HepG2 (cell line): Measurements from ENCODE around the gene IARS2. TPM values are rescaled to one million over a fixed set of nuclear protein-coding genes. Genes with fewer than 3 reads are reported as not detected.
A peak's percentile ranks its signal among the peaks of the same experiment; 100 is the strongest.

Experiments used
- AKAP8 ChIP-seq: sonication (generic); formaldehyde crosslinking; IDR thresholded peaks from 2 replicates; pipeline ENCODE4 v1.5.1; 2020; ENCODE audit warnings: mild to moderate bottlenecking, missing genetic modification reagents
- CREM ChIP-seq, 2 experiments: sonication (generic) in 1 of 2; formaldehyde crosslinking in 1 of 2; IDR thresholded peaks; 2 replicates each; pipeline versions ENCODE4 v1.4.0 to v1.6.1; 2016 to 2020; ENCODE audit warnings: antibody characterized with exemption in 1 of 2, mild to moderate bottlenecking in 1 of 2, missing genetic modification reagents in 1 of 2
- EZH2 ChIP-seq: conservative IDR thresholded peaks from 2 replicates; pipeline ENCODE4 v1.6.1; 2012; ENCODE audit warnings: mild to moderate bottlenecking, low read depth, low read length, moderate library complexity
- KAT8 ChIP-seq: IDR thresholded peaks from 2 replicates; pipeline ENCODE4 v1.6.1; 2016; ENCODE audit warnings: missing genetic modification reagents, missing compliant biosample characterization
- MTF1 ChIP-seq: sonication (generic); formaldehyde crosslinking; IDR thresholded peaks from 2 replicates; pipeline ENCODE4 v1.5.0; 2020; ENCODE audit warnings: missing genetic modification reagents
- NAIF1 ChIP-seq: sonication (generic); formaldehyde crosslinking; IDR thresholded peaks from 2 replicates; pipeline ENCODE4 v1.5.0; 2020; ENCODE audit warnings: mild to moderate bottlenecking, missing genetic modification reagents, borderline replicate concordance
- TCF7L2 ChIP-seq: IDR thresholded peaks from 2 replicates; pipeline ENCODE4 v1.6.1; 2011; ENCODE audit warnings: mild to moderate bottlenecking, low read depth, low read length, moderate library complexity
- TP53 ChIP-seq: sonication (generic); formaldehyde crosslinking; conservative IDR thresholded peaks from 2 replicates; pipeline ENCODE4 v1.4.0; 2020; ENCODE audit warnings: missing genetic modification reagents
- ZNF337 ChIP-seq: sonication (generic); formaldehyde crosslinking; IDR thresholded peaks from 2 replicates; pipeline ENCODE4 v1.5.1; 2020; ENCODE audit warnings: missing genetic modification reagents, low read depth, mild to moderate bottlenecking, borderline replicate concordance
- ZNF563 ChIP-seq: sonication (generic); formaldehyde crosslinking; IDR thresholded peaks from 2 replicates; pipeline ENCODE4 v1.8.0; 2022; ENCODE audit warnings: mild to moderate bottlenecking, moderate library complexity, missing genetic modification reagents
- ZNF816 ChIP-seq: sonication (generic); formaldehyde crosslinking; IDR thresholded peaks from 2 replicates; pipeline ENCODE4 v1.8.0; 2022; ENCODE audit warnings: missing genetic modification reagents, mild to moderate bottlenecking, borderline replicate concordance
- ZSCAN22 ChIP-seq: sonication (generic); formaldehyde crosslinking; IDR thresholded peaks from 2 replicates; pipeline ENCODE4 v1.4.0; 2020; ENCODE audit warnings: mild to moderate bottlenecking, missing genetic modification reagents
- polyA plus RNA-seq, 8 experiments: library from polyadenylated mRNA; depleted of rRNA in 3 of 8; stranded (reverse) in 7 of 8; unstranded in 1 of 8; fragments of >200 nt; fragmentation: Illumina TruSeq in 4 of 8; extraction: Trizol in 4 of 8; gene quantifications; 2 replicates each; pipeline versions ENCODE4 v1.2.1 to v1.2.3, GENCODE V29; 2011 to 2016; ENCODE audit warnings: low read depth in 4 of 8, missing spikeins in 1 of 8, mixed read lengths in 1 of 8; ENCODE audit not compliant: insufficient read depth in 1 of 8
- total RNA-seq, 5 experiments: library from RNA; depleted of rRNA; stranded (reverse); fragments of >200 nt; fragmentation: Illumina TruSeq; extraction: Trizol; gene quantifications; 2 replicates each; pipeline ENCODE4 v1.2.3, GENCODE V29; 2016; ENCODE audit warnings: low read depth in 1 of 5
- TF ChIP-seq, protein P1 (sequence below): sonication (generic); formaldehyde crosslinking; IDR thresholded peaks from 2 replicates; pipeline ENCODE4 v1.4.0; 2020; ENCODE audit warnings: missing genetic modification reagents
- TF ChIP-seq, protein P2 (sequence below): sonication (generic); formaldehyde crosslinking; IDR thresholded peaks from 2 replicates; pipeline ENCODE4 v1.4.0; 2020; ENCODE audit warnings: low read depth, mild to moderate bottlenecking, missing genetic modification reagents
- TF ChIP-seq, protein P3 (sequence below): sonication (generic); formaldehyde crosslinking; conservative IDR thresholded peaks from 2 replicates; pipeline ENCODE4 v1.4.0; 2020; ENCODE audit warnings: missing genetic modification reagents
- TF ChIP-seq, protein P4 (sequence below): sonication (generic); formaldehyde crosslinking; IDR thresholded peaks from 2 replicates; pipeline ENCODE4 v1.4.0; 2020; ENCODE audit warnings: mild to moderate bottlenecking, missing genetic modification reagents

IARS2 gene
- total and polyA plus RNA-seq, 2 of the 13 experiments (the other 11 are each of a cell fraction or from before 2014, with no cell fraction given): 28.6 to 122 TPM

DNA sequence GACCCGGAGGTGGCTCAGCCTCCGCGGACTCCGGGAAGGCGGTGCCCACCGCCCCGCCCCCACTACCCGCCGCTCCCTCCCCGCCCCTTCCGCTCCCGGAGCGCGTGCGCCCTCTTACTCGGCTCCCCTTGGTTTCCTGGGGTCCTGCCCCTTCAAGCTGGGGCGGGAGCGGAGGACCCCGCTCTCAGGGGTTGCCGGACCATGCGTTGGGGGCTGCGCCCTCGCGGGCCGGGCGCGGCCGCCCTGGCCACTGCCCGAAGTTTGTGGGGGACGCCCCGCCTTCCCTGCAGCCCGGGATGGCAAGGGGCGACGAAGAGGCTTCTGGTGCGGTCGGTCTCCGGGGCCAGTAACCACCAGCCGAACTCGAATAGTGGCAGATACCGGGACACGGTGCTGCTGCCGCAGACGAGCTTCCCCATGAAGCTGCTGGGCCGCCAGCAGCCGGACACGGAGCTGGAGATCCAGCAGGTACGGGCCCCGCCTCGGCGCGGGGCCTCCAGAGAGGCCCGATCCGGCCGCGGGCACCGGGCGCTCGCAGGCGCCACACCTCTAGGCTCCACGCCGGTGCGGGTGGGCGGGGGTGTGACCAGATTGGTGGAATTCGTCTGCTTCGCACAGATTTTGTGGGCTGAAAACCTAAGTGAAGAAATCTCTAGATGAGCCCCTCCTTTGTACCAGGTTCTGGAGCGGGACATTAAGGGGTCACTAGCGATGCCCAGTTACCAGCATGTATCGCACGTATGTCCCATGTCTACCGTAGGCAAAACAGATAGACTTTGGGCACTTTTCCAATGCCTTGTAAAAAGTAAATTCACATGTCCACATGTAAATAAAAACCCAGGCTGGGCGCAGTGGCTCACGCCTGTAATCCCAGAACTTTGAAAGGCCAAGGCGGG lies at the start of gene IARS2 (continued):
- TF ChIP-seq ZNF816 (CRISPR knock-in tag) (peak; percentile 3; the same call in 1 of the 2 replicates), CREM (IDR thresholded peaks at IDR 0.05) (no peak), CREM (CRISPR knock-in tag; IDR thresholded peaks at IDR 0.05) (no peak), TP53 (no peak), KAT8 (peak; percentile 67), EZH2 (no peak), MTF1 (CRISPR knock-in tag) (no peak), NAIF1 (CRISPR knock-in tag) (peak; percentile 43; the same call in 1 of the 2 replicates), TCF7L2 (no peak), ZNF337 (CRISPR knock-in tag) (peak; percentile 42; the same call in 1 of the 2 replicates), ZNF563 (CRISPR knock-in tag) (no peak), ZSCAN22 (CRISPR knock-in tag) (no peak), AKAP8 (CRISPR knock-in tag) (no peak)
- TF ChIP-seq, protein P1, sequence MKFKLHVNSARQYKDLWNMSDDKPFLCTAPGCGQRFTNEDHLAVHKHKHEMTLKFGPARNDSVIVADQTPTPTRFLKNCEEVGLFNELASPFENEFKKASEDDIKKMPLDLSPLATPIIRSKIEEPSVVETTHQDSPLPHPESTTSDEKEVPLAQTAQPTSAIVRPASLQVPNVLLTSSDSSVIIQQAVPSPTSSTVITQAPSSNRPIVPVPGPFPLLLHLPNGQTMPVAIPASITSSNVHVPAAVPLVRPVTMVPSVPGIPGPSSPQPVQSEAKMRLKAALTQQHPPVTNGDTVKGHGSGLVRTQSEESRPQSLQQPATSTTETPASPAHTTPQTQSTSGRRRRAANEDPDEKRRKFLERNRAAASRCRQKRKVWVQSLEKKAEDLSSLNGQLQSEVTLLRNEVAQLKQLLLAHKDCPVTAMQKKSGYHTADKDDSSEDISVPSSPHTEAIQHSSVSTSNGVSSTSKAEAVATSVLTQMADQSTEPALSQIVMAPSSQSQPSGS: 0 out of 2 replicates have a peak, but pooled peaks have one; percentile 8
- TF ChIP-seq, protein P2, sequence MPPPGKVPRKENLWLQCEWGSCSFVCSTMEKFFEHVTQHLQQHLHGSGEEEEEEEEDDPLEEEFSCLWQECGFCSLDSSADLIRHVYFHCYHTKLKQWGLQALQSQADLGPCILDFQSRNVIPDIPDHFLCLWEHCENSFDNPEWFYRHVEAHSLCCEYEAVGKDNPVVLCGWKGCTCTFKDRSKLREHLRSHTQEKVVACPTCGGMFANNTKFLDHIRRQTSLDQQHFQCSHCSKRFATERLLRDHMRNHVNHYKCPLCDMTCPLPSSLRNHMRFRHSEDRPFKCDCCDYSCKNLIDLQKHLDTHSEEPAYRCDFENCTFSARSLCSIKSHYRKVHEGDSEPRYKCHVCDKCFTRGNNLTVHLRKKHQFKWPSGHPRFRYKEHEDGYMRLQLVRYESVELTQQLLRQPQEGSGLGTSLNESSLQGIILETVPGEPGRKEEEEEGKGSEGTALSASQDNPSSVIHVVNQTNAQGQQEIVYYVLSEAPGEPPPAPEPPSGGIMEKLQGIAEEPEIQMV: 0 out of 2 replicates have a peak, but pooled peaks have one; percentile 64
- TF ChIP-seq, protein P3, sequence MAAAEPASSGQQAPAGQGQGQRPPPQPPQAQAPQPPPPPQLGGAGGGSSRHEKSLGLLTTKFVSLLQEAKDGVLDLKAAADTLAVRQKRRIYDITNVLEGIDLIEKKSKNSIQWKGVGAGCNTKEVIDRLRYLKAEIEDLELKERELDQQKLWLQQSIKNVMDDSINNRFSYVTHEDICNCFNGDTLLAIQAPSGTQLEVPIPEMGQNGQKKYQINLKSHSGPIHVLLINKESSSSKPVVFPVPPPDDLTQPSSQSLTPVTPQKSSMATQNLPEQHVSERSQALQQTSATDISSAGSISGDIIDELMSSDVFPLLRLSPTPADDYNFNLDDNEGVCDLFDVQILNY (CRISPR knock-in tag): 0 out of 2 replicates have a peak, but pooled peaks have one; percentile 52
- TF ChIP-seq, protein P4, sequence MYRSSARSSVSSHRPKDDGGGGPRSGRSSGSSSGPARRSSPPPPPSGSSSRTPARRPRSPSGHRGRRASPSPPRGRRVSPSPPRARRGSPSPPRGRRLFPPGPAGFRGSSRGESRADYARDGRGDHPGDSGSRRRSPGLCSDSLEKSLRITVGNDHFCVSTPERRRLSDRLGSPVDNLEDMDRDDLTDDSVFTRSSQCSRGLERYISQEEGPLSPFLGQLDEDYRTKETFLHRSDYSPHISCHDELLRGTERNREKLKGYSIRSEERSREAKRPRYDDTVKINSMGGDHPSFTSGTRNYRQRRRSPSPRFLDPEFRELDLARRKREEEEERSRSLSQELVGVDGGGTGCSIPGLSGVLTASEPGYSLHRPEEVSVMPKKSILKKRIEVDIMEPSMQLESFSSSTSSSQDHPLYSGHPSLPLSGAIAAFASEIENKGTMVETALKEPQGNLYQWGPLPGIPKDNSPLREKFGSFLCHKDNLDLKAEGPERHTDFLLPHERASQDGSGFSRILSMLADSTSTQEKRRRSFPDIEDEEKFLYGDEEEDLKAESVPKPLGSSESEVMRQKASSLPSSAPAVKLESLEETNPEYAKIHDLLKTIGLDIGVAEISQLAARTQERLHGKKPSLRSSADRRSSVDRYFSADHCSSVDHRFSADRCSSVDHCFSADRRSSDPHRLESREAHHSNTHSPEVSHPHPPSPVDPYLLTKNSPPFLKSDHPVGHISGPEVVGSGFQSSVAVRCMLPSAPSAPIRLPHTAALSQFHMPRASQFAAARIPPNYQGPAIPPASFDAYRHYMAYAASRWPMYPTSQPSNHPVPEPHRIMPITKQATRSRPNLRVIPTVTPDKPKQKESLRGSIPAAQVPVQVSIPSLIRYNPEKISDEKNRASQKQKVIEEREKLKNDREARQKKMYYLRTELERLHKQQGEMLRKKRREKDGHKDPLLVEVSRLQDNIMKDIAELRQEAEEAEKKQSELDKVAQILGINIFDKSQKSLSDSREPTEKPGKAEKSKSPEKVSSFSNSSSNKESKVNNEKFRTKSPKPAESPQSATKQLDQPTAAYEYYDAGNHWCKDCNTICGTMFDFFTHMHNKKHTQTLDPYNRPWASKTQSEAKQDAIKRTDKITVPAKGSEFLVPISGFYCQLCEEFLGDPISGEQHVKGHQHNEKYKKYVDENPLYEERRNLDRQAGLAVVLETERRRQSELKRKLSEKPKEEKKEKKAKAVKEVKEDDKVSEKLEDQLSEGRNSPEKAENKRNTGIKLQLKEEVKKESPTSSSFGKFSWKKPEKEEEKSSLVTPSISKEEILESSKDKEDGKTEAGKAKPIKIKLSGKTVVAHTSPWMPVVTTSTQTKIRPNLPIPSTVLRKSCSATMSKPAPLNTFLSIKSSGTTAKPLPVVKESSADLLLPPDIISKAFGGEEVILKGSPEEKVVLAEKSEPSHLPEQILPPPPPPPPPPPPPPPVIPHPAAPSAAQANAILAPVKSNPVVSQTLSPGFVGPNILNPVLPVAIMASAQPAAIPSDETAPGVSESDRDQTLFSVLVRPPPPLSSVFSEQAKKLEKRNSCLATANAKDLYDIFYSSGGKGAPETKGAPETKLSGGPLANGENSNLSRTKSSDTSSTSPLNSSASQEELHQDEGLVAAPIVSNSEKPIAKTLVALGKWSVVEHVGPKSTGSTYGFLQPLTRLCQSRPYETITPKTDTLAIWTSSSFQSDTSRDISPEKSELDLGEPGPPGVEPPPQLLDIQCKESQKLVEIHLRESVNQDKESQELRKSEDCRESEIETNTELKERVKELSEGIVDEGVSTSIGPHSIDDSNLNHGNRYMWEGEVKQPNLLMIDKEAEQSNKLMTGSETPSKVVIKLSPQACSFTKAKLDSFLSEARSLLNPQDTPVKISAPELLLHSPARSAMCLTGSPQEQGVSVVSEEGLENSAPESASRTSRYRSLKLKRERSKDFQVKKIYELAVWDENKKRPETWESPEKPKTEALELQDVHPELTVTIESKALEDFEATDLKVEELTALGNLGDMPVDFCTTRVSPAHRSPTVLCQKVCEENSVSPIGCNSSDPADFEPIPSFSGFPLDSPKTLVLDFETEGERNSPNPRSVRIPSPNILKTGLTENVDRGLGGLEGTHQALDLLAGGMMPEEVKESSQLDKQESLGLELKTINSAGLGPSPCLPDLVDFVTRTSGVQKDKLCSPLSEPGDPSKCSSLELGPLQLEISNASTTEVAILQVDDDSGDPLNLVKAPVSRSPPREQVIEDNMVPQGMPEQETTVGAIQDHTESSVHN (CRISPR knock-in tag): 0 out of 2 replicates have a peak, but pooled peaks have one; percentile 72
